GM12878 (cell line): ENCODE results near the gene VSTM2L. TPM values are rescaled to one million over a fixed set of nuclear protein-coding genes. Genes with fewer than 3 reads are reported as not detected.

ENCODE experiments used
- ATAC-seq: fragments of 200-7000 bp; cut with Tn5 transposase; 3 replicates; pipeline ENCODE4 v1.9.1; 2020; ENCODE audit warnings: mild to moderate bottlenecking, moderate library complexity
- BruUV-seq: library from RNA; stranded (reverse); fragments of 400-500 nt; replicated peaks from 2 replicates; lab custom pipeline; 2021; lab: Mats Ljungman, UMichigan
- CTCF ChIA-PET: fragments of 300-600 bp; sonication (Branson Sonifier 250); formaldehyde crosslinking; extraction: SDS; loops from one replicate; lab custom pipeline; 2021; ENCODE audit warnings: inconsistent platforms; lab: Yijun Ruan, JAX
- POLR2A ChIA-PET: fragments of 350-600 bp; formaldehyde crosslinking; extraction: SDS; loops from one replicate; lab custom pipeline; 2021; ENCODE audit warnings: inconsistent platforms; lab: Charles Lee
- RAD21 ChIA-PET: fragments of 300-600 bp; sonication (Branson Sonifier 250); formaldehyde crosslinking; loops from one replicate; lab custom pipeline; 2023; ENCODE audit warnings: antibody characterized with exemption; ENCODE audit not compliant: unreplicated experiment; lab: Charles Lee
- SMC1A ChIA-PET: fragments of 300-600 bp; sonication (Branson Sonifier 250); formaldehyde crosslinking; loops from one replicate; lab custom pipeline; 2023; ENCODE audit not compliant: unreplicated experiment, uncharacterized antibody; lab: Charles Lee
- DNase-seq: peaks from one replicate; pipeline ENCODE4 v3.0.0-alpha.2; 2011; ENCODE audit warnings: low read depth, low spot score
- FAIRE-seq: peaks from 3 replicates; lab custom pipeline; 2011; peaks lifted over from hg19 to GRCh38; lab: Jason Lieb, UNC
- H2AFZ ChIP-seq: 2 replicates; pipeline ENCODE4 v1.6.0; 2011; ENCODE audit warnings: low read depth, low read length, control low read depth; ENCODE audit not compliant: control insufficient read depth
- H3K27ac ChIP-seq: 2 replicates; pipeline ENCODE4 v1.5.1; 2011; ENCODE audit warnings: control low read depth; ENCODE audit not compliant: control insufficient read depth, insufficient read depth
- H3K27me3 ChIP-seq, 2 experiments: replicated peaks in 1 of 2; 2 replicates each; pipeline versions ENCODE4 v1.6.0 to v1.6.1; 2011; ENCODE audit warnings: low read length in 1 of 2; ENCODE audit not compliant: control insufficient read depth in 2 of 2, insufficient read depth in 2 of 2
- H3K36me3 ChIP-seq, 2 experiments: 2 replicates each; pipeline ENCODE4 v1.5.1; 2011; ENCODE audit warnings: low read length in 1 of 2; ENCODE audit not compliant: control insufficient read depth in 2 of 2, insufficient read depth in 2 of 2
- H3K4me1 ChIP-seq: 2 replicates; pipeline ENCODE4 v1.6.1; 2011; ENCODE audit warnings: mild to moderate bottlenecking, low read length, moderate library complexity, mixed read lengths; ENCODE audit not compliant: control insufficient read depth, insufficient read depth
- H3K4me2 ChIP-seq: 2 replicates; pipeline ENCODE4 v1.6.0; 2011; ENCODE audit warnings: control low read depth; ENCODE audit not compliant: control insufficient read depth, insufficient read depth
- H3K4me3 ChIP-seq: fragments of 200-600 bp; sonication (generic); 2 replicates; pipeline ENCODE4 v1.5.1; 2016
- H3K79me2 ChIP-seq: 2 replicates; pipeline ENCODE4 v1.6.0; 2011; ENCODE audit warnings: low read length; ENCODE audit not compliant: control insufficient read depth, insufficient read depth
- H3K9ac ChIP-seq: 2 replicates; pipeline ENCODE4 v1.8.0; 2011; ENCODE audit warnings: low read length, control low read depth, mixed read lengths; ENCODE audit not compliant: control insufficient read depth, insufficient read depth
- H3K9me3 ChIP-seq: replicated peaks from 3 replicates; pipeline ENCODE4 v1.5.1; 2011; ENCODE audit warnings: mild to moderate bottlenecking, low read length; ENCODE audit not compliant: control insufficient read depth, insufficient read depth
- H4K20me1 ChIP-seq: 2 replicates; pipeline ENCODE4 v1.6.0; 2011; ENCODE audit not compliant: control insufficient read depth, insufficient read depth
- BRCA1 ChIP-seq: IDR thresholded peaks from 2 replicates; pipeline ENCODE4 v1.6.1; 2011; ENCODE audit warnings: low read depth, low read length, improper control_type of control experiment
- CEBPB ChIP-seq, 2 experiments: fragments of 150-350 bp in 1 of 2; IDR thresholded peaks; 2 replicates each; pipeline ENCODE4 v1.6.1; 2012 to 2014; ENCODE audit warnings: low read depth in 2 of 2, low read length in 2 of 2, borderline replicate concordance in 1 of 2, inconsistent platforms in 1 of 2
- E2F8 ChIP-seq: fragments of 450-650 bp; IDR thresholded peaks from 2 replicates; pipeline ENCODE4 v1.6.1; 2018; ENCODE audit warnings: mild to moderate bottlenecking, low read depth, moderate library complexity; ENCODE audit not compliant: partially characterized antibody
- EED ChIP-seq: sonication (generic); IDR thresholded peaks from 2 replicates; pipeline ENCODE4 v1.6.1; 2016; ENCODE audit warnings: antibody characterized with exemption, low read depth
- GATAD2B ChIP-seq: fragments of 450-650 bp; conservative IDR thresholded peaks from 2 replicates; pipeline ENCODE4 v1.6.1; 2017; ENCODE audit warnings: low read depth, mild to moderate bottlenecking, moderate library complexity
- JUNB ChIP-seq: IDR thresholded peaks from 2 replicates; pipeline ENCODE4 v1.6.1; 2016; ENCODE audit warnings: antibody characterized with exemption, mild to moderate bottlenecking
- NR2C1 ChIP-seq: fragments of 450-650 bp; IDR thresholded peaks from 2 replicates; pipeline ENCODE4 v1.6.1; 2017; ENCODE audit warnings: antibody characterized with exemption, mild to moderate bottlenecking, moderate library complexity
- NR2C2 ChIP-seq: IDR thresholded peaks from 2 replicates; pipeline ENCODE4 v1.6.1; 2011; ENCODE audit warnings: borderline replicate concordance, low read depth; ENCODE audit not compliant: control insufficient read depth, insufficient read length
- PRDM15 ChIP-seq: fragments of 450-650 bp; formaldehyde crosslinking; IDR thresholded peaks from 2 replicates; pipeline ENCODE4 v1.4.0; 2020; ENCODE audit warnings: mild to moderate bottlenecking, moderate library complexity
- STAT3 ChIP-seq: IDR thresholded peaks from 2 replicates; pipeline ENCODE4 v1.6.1; 2011; ENCODE audit warnings: low read depth, low read length, improper control_type of control experiment
- TCF12 ChIP-seq: IDR thresholded peaks from 2 replicates; pipeline ENCODE4 v1.6.1; 2011; ENCODE audit warnings: low read depth, mild to moderate bottlenecking, low read length
- TCF7 ChIP-seq: IDR thresholded peaks from 2 replicates; pipeline ENCODE4 v1.6.1; 2014; ENCODE audit warnings: antibody characterized with exemption, borderline replicate concordance
- ZBED1 ChIP-seq: IDR thresholded peaks from 2 replicates; pipeline ENCODE4 v1.6.1; 2016; ENCODE audit warnings: borderline replicate concordance
- WGBS: methylation state at CpG from one replicate; pipeline ENCODE4 v1.1.6; 2016; ENCODE audit warnings: low lambda C conversion rate; ENCODE audit not compliant: insufficient replicate concordance, insufficient coverage; ENCODE audit errors: missing lambda C conversion rate; 5-methylcytosine and 5-hydroxymethylcytosine counted together
- in situ Hi-C: fragments of 300-500 bp; cut with MboI; formaldehyde crosslinking; loops from 9 replicates; pipeline ENCODE4 v1.14.3; 2018; ENCODE audit warnings: mixed read lengths
- intact Hi-C: fragments of 100-400 bp; cut with micrococcal nuclease; formaldehyde crosslinking; loops from one replicate; pipeline ENCODE4 v1.14.2; 2022; ENCODE audit not compliant: unreplicated experiment
- polyA plus RNA-seq, 11 experiments: library from polyadenylated mRNA; depleted of rRNA in 4 of 11; unstranded in 6 of 11; stranded (reverse) in 5 of 11; fragments of >200 nt; fragmentation: Nextera tagmentation in 4 of 11; fragmentation: Illumina TruSeq in 1 of 11; extraction: Ambion mirVana in 4 of 11; extraction: Trizol in 1 of 11; gene quantifications; 1 replicate in 1 of 11; 2 replicates in 10 of 11; pipeline versions ENCODE4 v1.2.1 to v1.2.3, GENCODE V29; 2011 to 2016; ENCODE audit warnings: inconsistent platforms in 2 of 11, missing spikeins in 2 of 11, low read depth in 1 of 11
- total RNA-seq, 4 experiments: library from RNA; depleted of rRNA in 3 of 4; stranded (reverse); fragments of >200 nt in 3 of 4; fragmentation: Illumina TruSeq in 1 of 4; extraction: Trizol in 1 of 4; gene quantifications; 2 replicates each; pipeline versions ENCODE4 v1.2.1 to v1.2.3, GENCODE V29; 2013 to 2021
- TF ChIP-seq, protein P1 (sequence below): IDR thresholded peaks from 2 replicates; pipeline ENCODE4 v1.6.1; 2011; ENCODE audit warnings: low read depth, low read length, improper control_type of control experiment, borderline replicate concordance

The VSTM2L gene
- total and polyA plus RNA-seq, 10 of the 15 experiments (the other 5 are each of a cell fraction or from before 2014, with no cell fraction given) = 0.05 to 1.5 (median 0.63) TPM; not detected in 2

DNA sequence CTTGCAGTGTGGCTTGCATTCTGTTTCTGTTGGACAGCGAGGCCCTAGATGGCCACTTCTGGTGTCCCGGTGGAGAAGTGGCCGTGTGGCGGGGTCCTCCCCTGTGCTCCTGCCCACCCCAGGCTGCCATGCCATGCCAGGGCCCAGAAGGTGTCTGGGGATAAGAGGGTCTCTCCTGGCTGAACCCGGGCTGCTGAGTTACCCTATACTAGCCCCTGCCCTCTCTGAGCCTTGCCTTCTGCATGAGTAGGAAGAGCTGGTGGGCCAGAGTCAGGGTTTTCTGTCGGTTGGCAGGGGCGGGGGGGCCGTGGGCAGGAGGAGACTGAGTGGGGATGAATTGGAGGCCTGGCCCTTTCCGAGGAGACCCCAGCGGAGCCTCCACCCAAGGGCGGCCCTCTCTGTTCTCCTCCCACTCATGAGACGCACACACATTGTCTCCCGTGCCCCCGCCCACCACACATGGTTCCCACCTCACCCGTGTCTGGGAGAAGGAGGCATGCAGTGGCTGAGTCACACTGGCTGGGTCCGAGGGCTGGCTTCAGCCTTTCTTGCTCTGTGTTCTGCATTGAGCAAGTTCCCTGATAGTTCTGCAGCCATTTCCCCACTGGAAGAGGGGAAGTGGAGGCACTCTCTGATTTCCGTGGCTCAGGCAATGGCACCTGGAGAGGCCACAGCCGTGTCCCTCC, 24.6 kb downstream of the VSTM2L start (continued):
- no peak for TF ChIP-seq NR2C2
- no peak for TF ChIP-seq JUNB
- no peak for TF ChIP-seq ZBED1
- no peak for TF ChIP-seq CEBPB (IDR thresholded peaks at IDR 0.05; ENCODE audit: borderline replicate concordance in 1 of 2, low read depth in 2 of 2, low read length in 2 of 2)
- TF ChIP-seq E2F8 = no peak
- TF ChIP-seq EED = no peak

- Histone ChIP-seq H3K4me3 (no peak overlapping the region), H4K20me1 (no peaks in the 10 kb centered on the region), H2AFZ (no peak overlapping the region), H3K79me2 (no peaks in the 10 kb centered on the region), H3K9ac (no peak overlapping the region), H3K27me3 (peaks cover 0 to 1% of the 10 kb centered on the region in 2 experiments; a peak in 1 of 4 replicates), H3K4me2 (no peak overlapping the region), H3K9me3 (no peaks in the 10 kb centered on the region), H3K4me1 (no peaks in the 10 kb centered on the region), H3K27ac (no peak overlapping the region), H3K36me3 (no peaks in the 10 kb centered on the region)
- in situ Hi-C loops = no loop called here
- RAD21 ChIA-PET = no interaction called here
- SMC1A ChIA-PET = no interaction called here
- CTCF ChIA-PET = no interaction called here
- BruUV-seq = no TSS peak
- POLR2A ChIA-PET = no interaction called here
- no peak for DNase-seq
- no peak for FAIRE-seq
- no peak for ATAC-seq
- 27% methylated on average over 8 of the region's 8 CpGs for WGBS
- intact Hi-C loops = no loop called here
- TF ChIP-seq BRCA1 (no peak), TCF7 (no peak), TCF12 (no peak), GATAD2B (no peak), NR2C1 (no peak), STAT3 (no peak), EED (no peak), PRDM15 (CRISPR knock-in tag) (no peak)
- TF ChIP-seq, protein P1, sequence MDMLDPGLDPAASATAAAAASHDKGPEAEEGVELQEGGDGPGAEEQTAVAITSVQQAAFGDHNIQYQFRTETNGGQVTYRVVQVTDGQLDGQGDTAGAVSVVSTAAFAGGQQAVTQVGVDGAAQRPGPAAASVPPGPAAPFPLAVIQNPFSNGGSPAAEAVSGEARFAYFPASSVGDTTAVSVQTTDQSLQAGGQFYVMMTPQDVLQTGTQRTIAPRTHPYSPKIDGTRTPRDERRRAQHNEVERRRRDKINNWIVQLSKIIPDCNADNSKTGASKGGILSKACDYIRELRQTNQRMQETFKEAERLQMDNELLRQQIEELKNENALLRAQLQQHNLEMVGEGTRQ = no peak
Measured at GRCh38 chr20:37928996-37929682, 26.2 kb downstream of the VSTM2L start.
